H9 (cell line): ENCODE results near the gene CCNF. TPM values are rescaled to one million over a fixed set of nuclear protein-coding genes. Genes with fewer than 3 reads are reported as not detected.
A peak's percentile ranks its signal among the peaks of the same experiment; 100 is the strongest.

ENCODE experiments used
- DNase-seq: peaks from one replicate; pipeline ENCODE4 v3.0.0-alpha.2; 2017
- H2AFZ ChIP-seq: one replicate; pipeline ENCODE4 v1.6.1; 2013; ENCODE audit warnings: mild to moderate bottlenecking, low read length, control low read depth, moderate library complexity
- H2AK5ac ChIP-seq: 2 replicates; pipeline ENCODE4 v1.6.1; 2013; ENCODE audit warnings: low read length, control low read depth, mixed read lengths; ENCODE audit not compliant: insufficient read length
- H2BK120ac ChIP-seq: one replicate; pipeline ENCODE4 v1.6.1; 2013; ENCODE audit warnings: low read depth, mild to moderate bottlenecking, low read length, control low read depth, inconsistent platforms; ENCODE audit not compliant: poor library complexity, severe bottlenecking
- H2BK12ac ChIP-seq: 2 replicates; pipeline ENCODE4 v1.6.1; 2013; ENCODE audit warnings: low read length, control low read depth, mixed read lengths, low read depth; ENCODE audit not compliant: insufficient read length
- H2BK15ac ChIP-seq: 2 replicates; pipeline ENCODE4 v1.6.1; 2013; ENCODE audit warnings: low read depth, low read length, control low read depth
- H2BK20ac ChIP-seq: one replicate; pipeline ENCODE4 v1.6.1; 2013; ENCODE audit warnings: low read depth, mild to moderate bottlenecking, low read length, control low read depth, inconsistent platforms; ENCODE audit not compliant: poor library complexity, severe bottlenecking
- H2BK5ac ChIP-seq: 2 replicates; pipeline ENCODE4 v1.6.1; 2013; ENCODE audit warnings: low read length, control low read depth, mixed read lengths; ENCODE audit not compliant: insufficient read length
- H3K14ac ChIP-seq: 2 replicates; pipeline ENCODE4 v1.6.1; 2013; ENCODE audit warnings: low read length, control low read depth; ENCODE audit not compliant: insufficient read depth
- H3K18ac ChIP-seq: 2 replicates; pipeline ENCODE4 v1.6.1; 2013; ENCODE audit warnings: low read depth, mild to moderate bottlenecking, mixed read lengths, low read length, control low read depth; ENCODE audit not compliant: insufficient read length
- H3K23ac ChIP-seq: 2 replicates; pipeline ENCODE4 v1.6.1; 2013; ENCODE audit warnings: low read length, control low read depth, mixed read lengths, low read depth; ENCODE audit not compliant: insufficient read length
- H3K23me2 ChIP-seq: 2 replicates; pipeline ENCODE4 v1.6.1; 2013; ENCODE audit warnings: low read depth, mild to moderate bottlenecking, mixed read lengths, low read length, control low read depth; ENCODE audit not compliant: insufficient read length, poor library complexity, severe bottlenecking
- H3K27ac ChIP-seq: 2 replicates; pipeline ENCODE4 v1.5.1; 2013; ENCODE audit warnings: low read length, control low read depth, mixed read lengths, low read depth; ENCODE audit not compliant: insufficient read length
- H3K27me3 ChIP-seq: 2 replicates; pipeline ENCODE4 v1.6.1; 2013; ENCODE audit warnings: low read length, control low read depth, inconsistent platforms; ENCODE audit not compliant: insufficient read depth
- H3K4ac ChIP-seq: 2 replicates; pipeline ENCODE4 v1.6.1; 2013; ENCODE audit warnings: low read depth, mild to moderate bottlenecking, control low read depth, inconsistent platforms, low read length, moderate library complexity
- H3K4me1 ChIP-seq: 2 replicates; pipeline ENCODE4 v1.6.1; 2013; ENCODE audit warnings: low read length, control low read depth, inconsistent platforms; ENCODE audit not compliant: insufficient read depth
- H3K4me2 ChIP-seq: 2 replicates; pipeline ENCODE4 v1.6.1; 2013; ENCODE audit warnings: low read length, control low read depth, mixed read lengths; ENCODE audit not compliant: insufficient read length, insufficient read depth
- H3K56ac ChIP-seq: 2 replicates; pipeline ENCODE4 v1.6.1; 2013; ENCODE audit warnings: low read depth, mild to moderate bottlenecking, mixed read lengths, low read length, control low read depth; ENCODE audit not compliant: insufficient read length
- H3K79me1 ChIP-seq: 2 replicates; pipeline ENCODE4 v1.6.1; 2013; ENCODE audit warnings: low read depth, mild to moderate bottlenecking, moderate library complexity, low read length, control low read depth, inconsistent platforms; ENCODE audit not compliant: insufficient read depth, poor library complexity, severe bottlenecking
- H3K79me2 ChIP-seq: 2 replicates; pipeline ENCODE4 v1.6.1; 2013; ENCODE audit warnings: low read length, control low read depth, inconsistent platforms; ENCODE audit not compliant: insufficient read depth
- H3K9ac ChIP-seq: 2 replicates; pipeline ENCODE4 v1.6.1; 2013; ENCODE audit warnings: low read length, control low read depth, mixed read lengths; ENCODE audit not compliant: insufficient read length; ENCODE audit errors: extremely low read depth
- H3K9me3 ChIP-seq: one replicate; pipeline ENCODE4 v1.6.1; 2013; ENCODE audit warnings: low read depth, low read length, inconsistent platforms; ENCODE audit not compliant: control insufficient read depth
- H3T11ph ChIP-seq: one replicate; pipeline ENCODE4 v1.6.1; 2013; ENCODE audit warnings: mild to moderate bottlenecking, low read length, control low read depth, inconsistent platforms
- H4K20me1 ChIP-seq: one replicate; pipeline ENCODE4 v1.6.1; 2013; ENCODE audit not compliant: control insufficient read depth, insufficient read length, insufficient read depth
- H4K5ac ChIP-seq: 2 replicates; pipeline ENCODE4 v1.6.1; 2013; ENCODE audit warnings: low read depth, mild to moderate bottlenecking, mixed read lengths, low read length, control low read depth; ENCODE audit not compliant: insufficient read length
- H4K8ac ChIP-seq: replicated peaks from 2 replicates; pipeline ENCODE4 v1.6.1; 2013; ENCODE audit warnings: low read length, control low read depth, mixed read lengths, low read depth; ENCODE audit not compliant: insufficient read length
- H4K91ac ChIP-seq: 2 replicates; pipeline ENCODE4 v1.6.1; 2013; ENCODE audit warnings: low read depth, mild to moderate bottlenecking, moderate library complexity, mixed read lengths, low read length, control low read depth; ENCODE audit not compliant: insufficient read length
- H3K27ac Mint-ChIP-seq, 3 experiments: 2 replicates in 2 of 3; 3 replicates in 1 of 3; pipeline ENCODE4 v1.8.0; 2020 to 2021; ENCODE audit warnings: mixed read lengths in 3 of 3, mild to moderate bottlenecking in 1 of 3, moderate library complexity in 1 of 3
- H3K27me3 Mint-ChIP-seq: 2 replicates; pipeline ENCODE4 v1.8.0; 2021; ENCODE audit warnings: low read depth, mild to moderate bottlenecking, moderate library complexity, mixed read lengths
- H3K36me3 Mint-ChIP-seq, 3 experiments: 2 replicates in 2 of 3; 3 replicates in 1 of 3; pipeline ENCODE4 v1.8.0; 2020 to 2021; ENCODE audit warnings: low read depth in 3 of 3, mixed read lengths in 3 of 3; ENCODE audit not compliant: insufficient read depth in 1 of 3
- H3K4me1 Mint-ChIP-seq, 2 experiments: 2 replicates each; pipeline ENCODE4 v1.8.0; 2020; ENCODE audit warnings: mixed read lengths in 2 of 2
- H3K4me3 Mint-ChIP-seq, 2 experiments: 2 replicates in 1 of 2; 3 replicates in 1 of 2; pipeline ENCODE4 v1.8.0; 2020 to 2021; ENCODE audit warnings: mild to moderate bottlenecking in 2 of 2, mixed read lengths in 2 of 2, moderate library complexity in 1 of 2
- H3K9me3 Mint-ChIP-seq, 2 experiments: 2 replicates in 1 of 2; 3 replicates in 1 of 2; pipeline ENCODE4 v1.8.0; 2020; ENCODE audit warnings: mild to moderate bottlenecking in 2 of 2, mixed read lengths in 2 of 2, moderate library complexity in 1 of 2
- WGBS: extraction: QIAGEN DNeasy Blood & Tissue Kit; methylation state at CpG from one replicate; pipeline ENCODE4 v1.1.7; 2013; ENCODE audit warnings: missing lambda C conversion rate, low lambda C conversion rate, mixed read lengths; ENCODE audit not compliant: insufficient read length; ENCODE audit errors: extremely low coverage; 5-methylcytosine and 5-hydroxymethylcytosine counted together
- total RNA-seq: library from RNA; stranded (reverse); gene quantifications from 2 replicates; pipeline ENCODE4 v1.2.1, GENCODE V29; 2021
- TF ChIP-seq, protein P1 (sequence below): fragments of 200-600 bp; sonication (generic); conservative IDR thresholded peaks from 3 replicates; pipeline ENCODE4 v1.8.0; 2021; ENCODE audit warnings: antibody characterized with exemption, mild to moderate bottlenecking

Gene CCNF
- total RNA-seq, 1 experiment from 2014 or later = 61.6 TPM

DNA sequence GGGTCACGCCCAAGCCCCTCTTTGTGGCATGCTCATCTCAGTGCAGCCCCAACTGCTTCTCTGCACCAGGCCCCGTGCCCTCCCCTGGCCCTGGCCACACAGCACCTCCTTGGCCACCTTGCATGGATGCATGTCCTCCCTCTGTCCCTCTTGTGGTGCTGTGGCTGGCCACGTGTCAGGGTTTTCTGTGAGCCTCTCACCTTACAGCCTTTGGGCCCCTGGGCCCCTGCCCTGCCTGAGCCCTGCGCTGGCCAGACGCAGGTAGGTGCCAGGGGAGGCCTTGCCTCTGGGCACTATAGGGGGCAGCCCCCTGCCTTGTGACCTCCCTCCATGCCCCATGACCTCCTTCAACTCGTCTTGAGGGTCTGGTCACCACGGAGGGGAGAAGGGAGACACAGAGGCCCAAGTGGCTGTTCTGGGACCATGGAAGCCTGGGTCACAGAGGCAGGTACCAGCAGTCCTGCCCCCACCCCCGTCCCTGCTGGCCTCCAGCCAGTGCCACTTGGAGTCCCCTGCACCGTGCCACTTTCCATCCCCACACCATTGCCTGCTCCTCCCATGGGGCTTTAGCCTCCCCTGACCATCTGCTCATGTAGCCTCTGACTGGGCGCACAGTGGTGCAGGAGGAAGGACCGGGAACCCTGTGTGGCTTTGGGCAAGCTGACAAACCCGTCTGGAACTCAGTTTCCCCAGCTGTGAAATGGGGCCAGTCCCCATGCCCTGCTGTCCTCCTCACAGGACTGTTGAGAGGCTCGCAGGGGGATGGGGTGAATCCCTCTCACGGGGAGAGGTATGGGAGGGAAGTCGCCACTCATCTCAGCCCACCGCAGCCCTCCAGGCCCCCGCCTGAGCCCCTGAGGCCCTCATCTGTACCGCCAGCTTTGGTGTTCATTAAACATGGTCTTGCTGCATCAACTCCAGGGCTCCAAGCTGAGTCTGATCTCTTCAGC lies 73.0 kb downstream of the CCNF start:
- H3K9me3 Mint-ChIP-seq = no peaks in the 10 kb centered on the region
- H3K4me1 Mint-ChIP-seq = peaks cover 3 to 7% of the 10 kb centered on the region in 2 experiments
- no peak overlapping the region for H3K4ac ChIP-seq
- H4K91ac ChIP-seq = no peak overlapping the region
- WGBS = no CpG with 5 or more reads among the region's 18 CpGs
- no peak overlapping the region for H2BK12ac ChIP-seq
- H2AK5ac ChIP-seq = no peak overlapping the region
- no peak for DNase-seq
- H3T11ph ChIP-seq = no peak overlapping the region
- H3K36me3 Mint-ChIP-seq = peaks cover 0 to 8% (median 0%) of the 10 kb centered on the region in 3 experiments; a peak in 4 of 7 replicates
- H3K18ac ChIP-seq = no peak overlapping the region
- H3K56ac ChIP-seq = no peak overlapping the region
- no peak overlapping the region for H4K8ac ChIP-seq
- H2BK5ac ChIP-seq = no peak overlapping the region
- no peak overlapping the region for H2AFZ ChIP-seq
- no peak overlapping the region; a peak in 1 of 7 replicates for H3K27ac Mint-ChIP-seq
- H3K27ac ChIP-seq = no peak overlapping the region
- H3K23ac ChIP-seq = no peak overlapping the region
- no peaks in the 10 kb centered on the region for H3K4me1 ChIP-seq
- no peaks in the 10 kb centered on the region for H3K27me3 ChIP-seq
- H3K9ac ChIP-seq = no peak overlapping the region
- no peaks in the 10 kb centered on the region for H3K79me1 ChIP-seq
- H3K27me3 Mint-ChIP-seq = no peaks in the 10 kb centered on the region
- H3K4me2 ChIP-seq = peak overlapping the region; percentile 25
- no peak overlapping the region for H4K5ac ChIP-seq
- peaks cover 3% of the 10 kb centered on the region for H3K23me2 ChIP-seq
- no peak overlapping the region for H2BK20ac ChIP-seq
- H2BK15ac ChIP-seq = no peak overlapping the region
- H2BK120ac ChIP-seq = no peak overlapping the region
- no peaks in the 10 kb centered on the region for H4K20me1 ChIP-seq
- H3K79me2 ChIP-seq = no peaks in the 10 kb centered on the region
- peak overlapping the region; percentile 24 to 68; a peak in 4 of 5 replicates for H3K4me3 Mint-ChIP-seq
- H3K9me3 ChIP-seq = no peaks in the 10 kb centered on the region
- no peak overlapping the region for H3K14ac ChIP-seq
- TF ChIP-seq, protein P1, sequence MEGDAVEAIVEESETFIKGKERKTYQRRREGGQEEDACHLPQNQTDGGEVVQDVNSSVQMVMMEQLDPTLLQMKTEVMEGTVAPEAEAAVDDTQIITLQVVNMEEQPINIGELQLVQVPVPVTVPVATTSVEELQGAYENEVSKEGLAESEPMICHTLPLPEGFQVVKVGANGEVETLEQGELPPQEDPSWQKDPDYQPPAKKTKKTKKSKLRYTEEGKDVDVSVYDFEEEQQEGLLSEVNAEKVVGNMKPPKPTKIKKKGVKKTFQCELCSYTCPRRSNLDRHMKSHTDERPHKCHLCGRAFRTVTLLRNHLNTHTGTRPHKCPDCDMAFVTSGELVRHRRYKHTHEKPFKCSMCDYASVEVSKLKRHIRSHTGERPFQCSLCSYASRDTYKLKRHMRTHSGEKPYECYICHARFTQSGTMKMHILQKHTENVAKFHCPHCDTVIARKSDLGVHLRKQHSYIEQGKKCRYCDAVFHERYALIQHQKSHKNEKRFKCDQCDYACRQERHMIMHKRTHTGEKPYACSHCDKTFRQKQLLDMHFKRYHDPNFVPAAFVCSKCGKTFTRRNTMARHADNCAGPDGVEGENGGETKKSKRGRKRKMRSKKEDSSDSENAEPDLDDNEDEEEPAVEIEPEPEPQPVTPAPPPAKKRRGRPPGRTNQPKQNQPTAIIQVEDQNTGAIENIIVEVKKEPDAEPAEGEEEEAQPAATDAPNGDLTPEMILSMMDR = no peak
